Stimulated activated CD4-positive, alpha-beta T cell treated with anti-CD3 and anti-CD28 coated beads, Interleukin-1b, Interleukin-23, amount 100 ng/mL, for 4 hours (primary cell): Measurements from ENCODE around the gene PCGF1.

ENCODE experiments used
- DNase-seq, 2 donors: peaks; one replicate each; pipeline ENCODE4 v3.0.0-alpha.2; 2020; ENCODE audit warnings: low read depth in 2 of 2

PCGF1 gene

GRCh38 chr2:74507145-74507925, at the start of gene PCGF1:
TSS of gene PCGF1 (minus strand) at chr2:74507695. CDS start at chr2:74507668, 27 bp downstream.
- DNase-seq = peak; percentile 98 to 99

- no peak for DNase-seq
Observed at GRCh38 chr2:74556831-74557370, 49.4 kb upstream of the PCGF1 start.

- DNase-seq = no peak
Observed at GRCh38 chr2:74556159-74556558, 48.7 kb upstream of the PCGF1 start.

- DNase-seq = no peak
Observed at GRCh38 chr2:74555610-74556103, 48.2 kb upstream of the PCGF1 start.

GRCh38 chr2:74554820-74555531, 47.5 kb upstream of the PCGF1 start:
- DNase-seq = peak in 1 of 2 donors; percentile 37

- DNase-seq = peak; percentile 67 to 88
Observed at GRCh38 chr2:74553892-74554819, 46.7 kb upstream of the PCGF1 start, which contains the start of the genes DOK1 and LOXL3. TSS of gene DOK1 (plus strand) at chr2:74554720. CDS start at chr2:74554755, 35 bp downstream. TSS of gene LOXL3 (minus strand) at chr2:74553942. CDS start at chr2:74552634, 1,308 bp downstream.

GRCh38 chr2:74552914-74553811, 45.7 kb upstream of the PCGF1 start:
- no peak for DNase-seq

- DNase-seq = no peak
Observed at GRCh38 chr2:74551942-74552913, 44.7 kb upstream of the PCGF1 start.

GRCh38 chr2:74551530-74551929, 44.0 kb upstream of the PCGF1 start:
- DNase-seq = no peak

GRCh38 chr2:74550231-74550630, 42.7 kb upstream of the PCGF1 start:
- DNase-seq = no peak

GRCh38 chr2:74548900-74549826, 41.7 kb upstream of the PCGF1 start:
- no peak for DNase-seq

- DNase-seq = no peak
Observed at GRCh38 chr2:74548285-74548899, 40.9 kb upstream of the PCGF1 start.

GRCh38 chr2:74546004-74546403, 38.5 kb upstream of the PCGF1 start:
- no peak for DNase-seq

- DNase-seq = no peak
Observed at GRCh38 chr2:74544634-74545033, 37.1 kb upstream of the PCGF1 start.

GRCh38 chr2:74542978-74543377, 35.5 kb upstream of the PCGF1 start:
- DNase-seq = no peak

GRCh38 chr2:74540291-74540690, 32.8 kb upstream of the PCGF1 start:
- no peak for DNase-seq

GRCh38 chr2:74538881-74539339, 31.4 kb upstream of the PCGF1 start:
- DNase-seq = no peak
